A549 (cell line): ENCODE data around the gene CEP72. TPM values are rescaled to one million over a fixed set of nuclear protein-coding genes. Genes with fewer than 3 reads are reported as not detected.
A peak's percentile ranks its signal among the peaks of the same experiment; 100 is the strongest.

Experiments used
- ATAC-seq, 2 experiments: fragments of 200-7000 bp in 1 of 2; fragments of >200 bp in 1 of 2; cut with Nextera tagmentation in 1 of 2; cut with Tn5 transposase in 1 of 2; 3 replicates each; pipeline versions ENCODE4 v1.8.0 to v1.9.1; 2018 to 2020; ENCODE audit warnings: mild to moderate bottlenecking in 1 of 2, moderate library complexity in 1 of 2
- CTCF ChIA-PET: fragments of 300-600 bp; sonication (Branson Sonifier 250); formaldehyde crosslinking; extraction: SDS; loops from one replicate; lab custom pipeline; 2021; ENCODE audit warnings: antibody characterized with exemption, inconsistent platforms; lab: Yijun Ruan, JAX
- POLR2A ChIA-PET: fragments of 350-600 bp; formaldehyde crosslinking; extraction: SDS; loops from one replicate; lab custom pipeline; 2021; ENCODE audit warnings: antibody characterized with exemption, inconsistent platforms; lab: Yijun Ruan, JAX
- DNase-seq, 2 experiments: peaks; one replicate each; pipeline versions ENCODE4 v3.0.0 to v3.0.0-alpha.2; 2011 to 2016; ENCODE audit warnings: low read depth in 1 of 2, low spot score in 1 of 2
- FAIRE-seq: peaks from 2 replicates; lab custom pipeline; 2011; peaks lifted over from hg19 to GRCh38; lab: Jason Lieb, UNC
- H3K27ac ChIP-seq, 2 experiments: fragments of >200 bp; sonication (Bioruptor Twin); formaldehyde crosslinking; 3 replicates each; pipeline ENCODE4 v1.5.1; 2016 to 2017
- H3K4me1 ChIP-seq: fragments of >200 bp; sonication (Bioruptor Twin); formaldehyde crosslinking; 3 replicates; pipeline ENCODE4 v1.6.1; 2016
- H3K4me2 ChIP-seq: fragments of >200 bp; sonication (Bioruptor Twin); formaldehyde crosslinking; 3 replicates; pipeline ENCODE4 v1.6.1; 2016
- H3K4me3 ChIP-seq: fragments of >200 bp; sonication (Bioruptor Twin); formaldehyde crosslinking; 3 replicates; pipeline ENCODE4 v1.5.1; 2016
- H3K9me3 ChIP-seq: fragments of >200 bp; sonication (Bioruptor Twin); formaldehyde crosslinking; 3 replicates; pipeline ENCODE4 v1.6.1; 2016
- ESRRA ChIP-seq: fragments of 150-350 bp; IDR thresholded peaks from 2 replicates; pipeline ENCODE4 v1.6.1; 2014; ENCODE audit warnings: mild to moderate bottlenecking, low read length, borderline replicate concordance
- FOSB ChIP-seq: fragments of 250-450 bp; sonication (Bioruptor Pico); IDR thresholded peaks from 2 replicates; pipeline ENCODE4 v1.5.0; 2020; ENCODE audit warnings: mild to moderate bottlenecking, moderate library complexity
- FOSL2 ChIP-seq, 2 experiments: fragments of 450-650 bp in 1 of 2; fragments of >200 bp in 1 of 2; sonication (Bioruptor Twin) in 1 of 2; formaldehyde crosslinking; IDR thresholded peaks; 2 replicates each; pipeline versions ENCODE4 v1.5.0 to v1.6.1; 2016 to 2020; ENCODE audit warnings: mild to moderate bottlenecking in 1 of 2, moderate library complexity in 1 of 2
- HES2 ChIP-seq: fragments of >200 bp; sonication (Bioruptor Twin); formaldehyde crosslinking; IDR thresholded peaks from 2 replicates; pipeline ENCODE4 v1.6.1; 2016
- HOXA7 ChIP-seq: fragments of 250-450 bp; sonication (Bioruptor Pico); IDR thresholded peaks from 2 replicates; pipeline ENCODE4 v1.5.0; 2020; ENCODE audit warnings: mild to moderate bottlenecking, moderate library complexity
- HOXB5 ChIP-seq: fragments of 250-450 bp; sonication (Bioruptor Pico); IDR thresholded peaks from 2 replicates; pipeline ENCODE4 v1.5.0; 2020; ENCODE audit warnings: mild to moderate bottlenecking, moderate library complexity
- MAFK ChIP-seq: fragments of 450-650 bp; IDR thresholded peaks from 2 replicates; pipeline ENCODE4 v1.6.1; 2014; ENCODE audit not compliant: partially characterized antibody
- MAZ ChIP-seq: fragments of 150-350 bp; IDR thresholded peaks from 2 replicates; pipeline ENCODE4 v1.6.1; 2014; ENCODE audit warnings: antibody characterized with exemption, low read depth, low read length, borderline replicate concordance
- POLR2A ChIP-seq: IDR thresholded peaks from 2 replicates; pipeline ENCODE4 v1.6.1; 2012; ENCODE audit warnings: mild to moderate bottlenecking, low read length
- RAD21 ChIP-seq, 2 experiments: fragments of >200 bp in 1 of 2; sonication (Bioruptor Twin) in 1 of 2; formaldehyde crosslinking in 1 of 2; IDR thresholded peaks in 1 of 2; conservative IDR thresholded peaks in 1 of 2; 2 replicates in 1 of 2; 3 replicates in 1 of 2; pipeline ENCODE4 v1.6.1; 2012 to 2018; ENCODE audit warnings: inconsistent platforms in 1 of 2
- RARB ChIP-seq: fragments of 250-450 bp; sonication (Bioruptor Pico); IDR thresholded peaks from 2 replicates; pipeline ENCODE4 v1.8.0; 2021; ENCODE audit warnings: mild to moderate bottlenecking, moderate library complexity
- RFX5 ChIP-seq: fragments of 450-650 bp; IDR thresholded peaks from 2 replicates; pipeline ENCODE4 v1.7.1; 2014; ENCODE audit warnings: antibody characterized with exemption, mild to moderate bottlenecking, moderate library complexity
- SMC3 ChIP-seq: fragments of >200 bp; sonication (Bioruptor Twin); formaldehyde crosslinking; IDR thresholded peaks from 3 replicates; pipeline ENCODE4 v1.6.1; 2018; ENCODE audit warnings: inconsistent platforms
- ZFP36 ChIP-seq: fragments of 450-650 bp; IDR thresholded peaks from 2 replicates; pipeline ENCODE4 v1.6.1; 2014; ENCODE audit warnings: borderline replicate concordance; ENCODE audit not compliant: partially characterized antibody
- WGBS: methylation state at CpG from one replicate; pipeline ENCODE4 v1.1.6; 2017; ENCODE audit errors: missing lambda C conversion rate; 5-methylcytosine and 5-hydroxymethylcytosine counted together
- polyA plus RNA-seq, 4 experiments: library from polyadenylated mRNA; depleted of rRNA in 3 of 4; stranded (reverse); fragments of >200 nt; fragmentation: RNase III in 1 of 4; extraction: RNeasy Plus Mini Kit Qiagen cat#74134 plus additional on column Dnase treatment in 1 of 4; gene quantifications; 2 replicates in 3 of 4; 3 replicates in 1 of 4; pipeline ENCODE4 v1.2.3, GENCODE V29; 2011 to 2017
- TF ChIP-seq, protein P1 (sequence below): fragments of >200 bp; sonication (Bioruptor Twin); formaldehyde crosslinking; IDR thresholded peaks from 3 replicates; pipeline ENCODE4 v1.6.1; 2016
- TF ChIP-seq, protein P2 (sequence below): fragments of 250-450 bp; sonication (Bioruptor Pico); IDR thresholded peaks from 2 replicates; pipeline ENCODE4 v1.5.0; 2020; ENCODE audit warnings: low read depth, mild to moderate bottlenecking, moderate library complexity
- TF ChIP-seq, protein P3 (sequence below): fragments of 450-650 bp; IDR thresholded peaks from 2 replicates; pipeline ENCODE4 v1.6.1; 2014; ENCODE audit warnings: antibody characterized with exemption

Gene CEP72
- polyA plus RNA-seq, 2 of the 4 experiments (the other 2 are of a cell fraction), result 10.8 to 11.1 TPM

DNA sequence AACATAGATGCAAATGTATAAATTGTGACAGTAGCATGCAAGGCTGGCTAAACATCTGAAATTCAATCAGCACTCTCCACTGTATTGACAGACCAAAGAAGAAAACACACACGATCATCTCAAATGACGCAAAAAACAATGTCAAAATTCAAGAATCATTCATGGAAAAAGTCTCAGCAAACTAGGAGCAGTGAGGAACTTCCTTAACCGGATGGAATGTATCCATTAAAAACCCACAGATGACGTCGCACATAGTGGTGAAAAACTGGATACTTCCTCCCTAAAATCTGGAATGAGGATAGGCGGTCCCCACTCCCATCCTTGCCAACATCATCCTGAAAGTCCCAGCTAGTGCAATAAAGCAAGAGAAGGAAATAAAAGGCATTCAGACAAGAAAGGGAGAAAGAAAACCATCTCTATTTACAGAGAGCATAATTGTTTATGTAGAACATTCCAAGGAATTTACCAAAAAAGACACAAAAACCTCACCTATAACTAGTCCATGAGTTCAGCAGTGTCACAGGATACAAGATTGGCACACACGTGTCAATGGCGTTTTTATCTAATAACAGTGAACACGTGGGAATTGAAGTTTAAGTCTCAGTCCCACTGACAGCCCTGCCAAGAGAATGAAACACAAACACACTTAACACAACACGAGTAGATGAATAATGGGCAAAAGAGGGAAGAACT lies 14.1 kb upstream of the CEP72 start:
- 31% methylated on average over 10 of the region's 10 CpGs for WGBS
- ChIA-PET POLR2A (no interaction called here), CTCF (interaction anchor here (1.4 kb wide), 1 partner anchor 20 kb away, joined by 3 read pairs; no protein-coding TSS in a partner anchor)
- no peak for DNase-seq
- Histone ChIP-seq H3K4me3 (no peak overlapping the region), H3K27ac (no peak overlapping the region)
- ATAC-seq, result no peak
- no peak for FAIRE-seq
- TF ChIP-seq RARB (no peak), ZFP36 (no peak), ESRRA (no peak)
- TF ChIP-seq, all 56 proteins: peak for 0
- no peaks in the 10 kb centered on the region for H3K9me3 ChIP-seq
- no peaks in the 10 kb centered on the region for H3K4me1 ChIP-seq
- no peak overlapping the region for H3K4me2 ChIP-seq

- 39% methylated on average over 14 of the region's 14 CpGs for WGBS
- CTCF ChIA-PET, result interaction anchor here (1.4 kb wide), 1 partner anchor 20 kb away, joined by 3 read pairs; no protein-coding TSS in a partner anchor
- H3K27ac ChIP-seq, result no peak overlapping the region
Observed at GRCh38 chr5:598564-598890, 13.6 kb upstream of the CEP72 start.

DNA sequence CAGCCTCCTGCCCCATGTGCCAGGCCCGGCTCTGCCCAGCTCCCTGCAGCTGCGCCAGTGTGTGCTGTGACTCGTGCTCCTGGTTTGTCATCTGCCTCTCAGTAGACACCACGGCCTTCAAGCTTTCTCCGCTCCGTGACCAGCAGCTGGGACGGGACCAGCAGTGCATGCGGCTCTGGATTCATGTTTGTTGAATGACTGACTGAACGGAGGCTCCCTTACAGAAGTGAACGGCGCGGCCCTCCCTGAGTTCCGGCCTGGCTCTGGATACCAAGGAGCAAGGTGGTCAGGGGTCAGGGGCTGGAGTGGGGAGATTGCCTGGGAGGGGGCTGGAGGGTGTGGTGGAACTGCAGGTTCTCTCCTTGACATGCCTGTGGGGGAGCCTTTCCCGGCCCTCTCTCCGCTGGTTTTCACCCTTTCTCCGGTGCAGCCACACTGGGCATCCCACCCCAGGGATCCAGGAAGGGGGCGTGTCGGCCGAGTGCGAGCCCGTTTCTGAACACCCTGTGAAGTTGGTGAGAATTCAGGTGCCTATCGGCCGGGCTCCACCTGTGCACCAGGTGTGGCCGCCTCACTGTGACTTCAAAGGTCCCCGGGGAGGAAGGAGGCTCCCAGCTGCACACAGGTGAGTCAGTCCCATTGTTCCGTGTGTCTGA lies 11.1 kb upstream of the CEP72 start:
- no peak for TF ChIP-seq MAZ
- ATAC-seq (no peak), FAIRE-seq (no peak), DNase-seq (no peak)
- 56% methylated on average over 20 of the region's 26 CpGs for WGBS
- CTCF ChIA-PET, result no interaction called here
- POLR2A ChIA-PET, result no interaction called here
- H3K4me1 ChIP-seq, result no peaks in the 10 kb centered on the region
- no peak overlapping the region for H3K27ac ChIP-seq
- no peaks in the 10 kb centered on the region for H3K9me3 ChIP-seq
- H3K4me2 ChIP-seq, result no peak overlapping the region
- H3K4me3 ChIP-seq, result no peak overlapping the region

More at GRCh38 chr5:598564-598890, 13.6 kb upstream of the CEP72 start:
- H3K4me1 ChIP-seq, result no peaks in the 10 kb centered on the region
- POLR2A ChIA-PET, result no interaction called here
- FAIRE-seq (no peak), DNase-seq (no peak), ATAC-seq (no peak)
- TF ChIP-seq RAD21 (conservative IDR thresholded peaks at IDR 0.05 in 1 of 2, IDR thresholded peaks at IDR 0.05 in 1 of 2) (no peak), HOXB5 (CRISPR knock-in tag) (no peak), HES2 (no peak), FOSL2 (IDR thresholded peaks at IDR 0.05) (no peak), FOSL2 (CRISPR knock-in tag; IDR thresholded peaks at IDR 0.05) (no peak), SMC3 (no peak), RFX5 (no peak), FOSB (no peak)
- TF ChIP-seq, protein P1, sequence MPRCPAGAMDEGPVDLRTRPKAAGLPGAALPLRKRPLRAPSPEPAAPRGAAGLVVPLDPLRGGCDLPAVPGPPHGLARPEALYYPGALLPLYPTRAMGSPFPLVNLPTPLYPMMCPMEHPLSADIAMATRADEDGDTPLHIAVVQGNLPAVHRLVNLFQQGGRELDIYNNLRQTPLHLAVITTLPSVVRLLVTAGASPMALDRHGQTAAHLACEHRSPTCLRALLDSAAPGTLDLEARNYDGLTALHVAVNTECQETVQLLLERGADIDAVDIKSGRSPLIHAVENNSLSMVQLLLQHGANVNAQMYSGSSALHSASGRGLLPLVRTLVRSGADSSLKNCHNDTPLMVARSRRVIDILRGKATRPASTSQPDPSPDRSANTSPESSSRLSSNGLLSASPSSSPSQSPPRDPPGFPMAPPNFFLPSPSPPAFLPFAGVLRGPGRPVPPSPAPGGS, result no peak
- TF ChIP-seq, protein P2, sequence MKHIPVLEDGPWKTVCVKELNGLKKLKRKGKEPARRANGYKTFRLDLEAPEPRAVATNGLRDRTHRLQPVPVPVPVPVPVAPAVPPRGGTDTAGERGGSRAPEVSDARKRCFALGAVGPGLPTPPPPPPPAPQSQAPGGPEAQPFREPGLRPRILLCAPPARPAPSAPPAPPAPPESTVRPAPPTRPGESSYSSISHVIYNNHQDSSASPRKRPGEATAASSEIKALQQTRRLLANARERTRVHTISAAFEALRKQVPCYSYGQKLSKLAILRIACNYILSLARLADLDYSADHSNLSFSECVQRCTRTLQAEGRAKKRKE (CRISPR knock-in tag), result no peak
- no peak overlapping the region for H3K4me2 ChIP-seq
- no peak overlapping the region for H3K4me3 ChIP-seq
- H3K9me3 ChIP-seq, result no peaks in the 10 kb centered on the region

- no peak overlapping the region for H3K4me2 ChIP-seq
- DNase-seq (no peak), FAIRE-seq (no peak)
- POLR2A ChIA-PET, result no interaction called here
- no peak overlapping the region for H3K4me3 ChIP-seq
- TF ChIP-seq HOXA7 (no peak), POLR2A (no peak), MAFK (peak; percentile 26)
- TF ChIP-seq, protein P3, sequence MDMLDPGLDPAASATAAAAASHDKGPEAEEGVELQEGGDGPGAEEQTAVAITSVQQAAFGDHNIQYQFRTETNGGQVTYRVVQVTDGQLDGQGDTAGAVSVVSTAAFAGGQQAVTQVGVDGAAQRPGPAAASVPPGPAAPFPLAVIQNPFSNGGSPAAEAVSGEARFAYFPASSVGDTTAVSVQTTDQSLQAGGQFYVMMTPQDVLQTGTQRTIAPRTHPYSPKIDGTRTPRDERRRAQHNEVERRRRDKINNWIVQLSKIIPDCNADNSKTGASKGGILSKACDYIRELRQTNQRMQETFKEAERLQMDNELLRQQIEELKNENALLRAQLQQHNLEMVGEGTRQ, result no peak
- TF ChIP-seq, all 56 proteins: peak for 1
- CTCF ChIA-PET, result interaction anchor here (1.6 to 2.4 kb wide), 2 partner anchors 10 to 16 kb away, joined by 4 to 8 read pairs; partner anchors contain the start of gene CEP72
- no peaks in the 10 kb centered on the region for H3K4me1 ChIP-seq
- WGBS, result 49% methylated on average over 17 of the region's 47 CpGs
- H3K27ac ChIP-seq, result no peak overlapping the region
- H3K9me3 ChIP-seq, result no peaks in the 10 kb centered on the region
- ATAC-seq, result no peak; a peak in 1 of 6 replicates
Observed at GRCh38 chr5:601771-602465, 10.2 kb upstream of the CEP72 start.
